ENCODE measurements around the gene IL1RAPL2.
"Not testable (repeated sequence)": the region's sequence is repeated elsewhere in the genome, so short reads cannot be mapped to it uniquely, and the experiment has no call there.

Gene IL1RAPL2

DNA sequence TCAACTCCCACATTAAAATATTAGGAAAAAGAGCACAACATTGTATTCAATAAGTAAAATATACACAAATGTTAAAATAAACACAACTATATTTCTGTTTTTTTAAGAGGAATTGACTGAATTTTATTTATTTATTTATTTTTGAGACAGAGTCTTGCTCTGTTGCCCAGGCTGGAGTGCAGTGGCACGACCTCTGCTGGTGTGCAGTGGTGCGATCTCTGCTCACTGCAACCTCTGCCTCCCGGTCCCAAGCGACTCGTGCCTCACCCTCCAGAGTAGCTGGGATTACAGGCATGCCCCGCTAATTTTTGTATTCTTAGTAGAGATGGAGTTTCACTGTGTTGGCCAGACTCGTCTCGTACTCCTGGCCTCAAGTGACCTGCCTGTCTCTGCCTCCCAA lies 623.1 kb downstream of the IL1RAPL2 start:
- no peak for DNase-seq

DNA sequence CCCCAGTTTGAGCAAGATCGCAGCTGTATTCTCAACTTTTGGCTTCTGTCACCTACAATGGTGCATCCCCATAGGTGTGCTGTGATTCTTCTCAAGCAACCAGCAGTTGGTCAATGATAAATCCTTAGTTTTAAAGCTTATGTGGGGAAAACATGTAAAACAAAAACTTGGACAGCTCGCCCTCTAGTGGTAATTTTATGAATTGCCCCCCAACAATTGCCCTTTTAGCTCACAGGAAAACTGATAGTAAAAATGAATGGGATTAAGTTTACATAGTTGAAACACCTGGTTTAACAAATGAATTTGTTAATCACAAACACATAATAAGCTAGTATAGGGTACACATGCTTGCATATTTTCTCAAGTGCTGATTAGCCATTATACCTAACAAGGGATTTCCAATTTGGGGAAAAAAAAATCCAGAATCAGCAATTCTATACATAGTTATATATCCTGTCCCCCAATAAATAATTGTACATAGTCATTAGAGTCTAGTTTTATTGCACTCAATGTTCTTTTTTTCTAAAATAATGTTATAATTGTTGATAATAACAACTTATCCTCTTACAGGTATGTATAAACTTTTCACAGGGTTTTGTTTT lies 624.4 kb downstream of the IL1RAPL2 start:
- DNase-seq, result peak; percentile 2

DNA sequence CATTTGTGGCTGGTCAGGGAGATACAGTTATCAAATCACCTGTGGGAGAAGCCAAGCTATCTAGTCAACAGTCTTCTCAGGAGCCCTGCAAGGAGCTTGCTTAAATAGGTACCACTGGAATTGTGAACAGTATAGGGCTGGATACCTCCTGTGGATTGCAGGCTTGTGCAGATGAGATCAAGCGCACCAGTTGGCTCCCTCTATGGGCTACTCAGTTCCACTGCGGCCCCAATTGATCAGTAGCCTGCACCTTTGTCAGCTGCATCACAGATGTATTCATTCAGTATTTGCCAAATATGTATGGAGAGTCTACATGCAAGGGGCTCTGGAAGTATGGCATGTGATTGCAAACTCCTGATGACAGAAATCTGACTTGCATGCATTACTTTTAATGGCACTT lies 625.9 kb downstream of the IL1RAPL2 start:
- DNase-seq, result no peak

DNA sequence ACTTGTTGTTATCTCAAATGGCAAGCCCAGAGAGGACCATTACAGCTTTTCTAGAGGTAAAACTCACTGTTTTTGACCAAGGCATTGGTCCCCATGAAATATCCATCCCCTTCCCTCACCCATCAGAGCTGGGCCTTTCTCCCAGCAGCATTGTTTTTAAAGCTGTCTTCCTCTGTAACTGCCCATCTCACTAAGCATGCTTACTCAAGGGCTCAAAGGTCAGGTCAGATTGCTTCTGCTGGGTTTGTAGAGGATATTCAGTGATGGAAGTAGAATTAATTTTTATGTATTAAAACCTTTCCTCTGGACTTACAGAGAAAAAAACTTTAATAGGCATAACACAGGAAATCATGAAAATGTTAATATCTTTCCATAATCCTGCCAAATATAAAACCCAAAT lies 643.4 kb downstream of the IL1RAPL2 start:
- DNase-seq, result no peak

DNA sequence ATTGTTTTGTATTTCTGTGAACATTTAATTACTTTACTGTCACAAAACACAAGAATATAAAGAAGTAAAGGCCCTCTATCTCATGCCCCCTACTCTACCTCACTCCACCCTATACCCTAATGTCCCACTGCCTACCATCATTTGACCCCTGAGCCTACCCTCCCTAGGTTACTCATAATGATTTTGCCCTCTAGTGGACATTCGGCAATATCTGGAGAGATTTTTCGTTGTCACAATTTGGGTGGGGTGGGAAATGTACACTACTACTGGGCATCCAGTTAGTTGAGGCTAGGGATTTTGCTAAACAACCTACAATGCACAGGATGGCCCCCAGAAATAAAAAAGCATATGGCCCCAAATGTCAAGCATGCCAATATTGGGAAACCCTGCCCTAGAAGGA lies 644.3 kb downstream of the IL1RAPL2 start:
- DNase-seq, result no peak

DNA sequence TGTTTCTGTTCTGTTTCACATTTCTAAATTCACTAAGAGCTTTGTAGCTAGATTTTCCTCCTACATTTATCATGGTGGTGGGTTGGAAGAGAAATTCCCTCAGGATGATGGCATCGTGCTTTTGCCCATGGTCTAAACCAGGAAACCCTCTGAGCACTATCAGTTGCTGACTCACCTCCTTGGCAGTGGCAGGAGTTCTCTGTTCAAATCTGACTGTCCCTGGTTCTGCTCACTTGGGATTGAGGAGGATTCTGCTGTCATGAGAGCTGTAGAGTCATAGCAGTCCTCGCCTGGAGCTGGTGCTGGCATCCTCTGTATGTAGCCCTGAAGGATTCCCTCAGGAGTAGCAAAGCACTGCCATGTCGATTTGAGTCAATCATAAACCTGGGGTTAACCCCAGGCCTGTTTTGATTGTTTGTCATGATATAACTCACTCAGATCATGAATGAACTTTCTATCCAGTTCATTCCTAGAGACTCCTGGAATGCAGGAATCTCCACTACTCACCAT lies 645.1 kb downstream of the IL1RAPL2 start:
- no peak for DNase-seq

DNA sequence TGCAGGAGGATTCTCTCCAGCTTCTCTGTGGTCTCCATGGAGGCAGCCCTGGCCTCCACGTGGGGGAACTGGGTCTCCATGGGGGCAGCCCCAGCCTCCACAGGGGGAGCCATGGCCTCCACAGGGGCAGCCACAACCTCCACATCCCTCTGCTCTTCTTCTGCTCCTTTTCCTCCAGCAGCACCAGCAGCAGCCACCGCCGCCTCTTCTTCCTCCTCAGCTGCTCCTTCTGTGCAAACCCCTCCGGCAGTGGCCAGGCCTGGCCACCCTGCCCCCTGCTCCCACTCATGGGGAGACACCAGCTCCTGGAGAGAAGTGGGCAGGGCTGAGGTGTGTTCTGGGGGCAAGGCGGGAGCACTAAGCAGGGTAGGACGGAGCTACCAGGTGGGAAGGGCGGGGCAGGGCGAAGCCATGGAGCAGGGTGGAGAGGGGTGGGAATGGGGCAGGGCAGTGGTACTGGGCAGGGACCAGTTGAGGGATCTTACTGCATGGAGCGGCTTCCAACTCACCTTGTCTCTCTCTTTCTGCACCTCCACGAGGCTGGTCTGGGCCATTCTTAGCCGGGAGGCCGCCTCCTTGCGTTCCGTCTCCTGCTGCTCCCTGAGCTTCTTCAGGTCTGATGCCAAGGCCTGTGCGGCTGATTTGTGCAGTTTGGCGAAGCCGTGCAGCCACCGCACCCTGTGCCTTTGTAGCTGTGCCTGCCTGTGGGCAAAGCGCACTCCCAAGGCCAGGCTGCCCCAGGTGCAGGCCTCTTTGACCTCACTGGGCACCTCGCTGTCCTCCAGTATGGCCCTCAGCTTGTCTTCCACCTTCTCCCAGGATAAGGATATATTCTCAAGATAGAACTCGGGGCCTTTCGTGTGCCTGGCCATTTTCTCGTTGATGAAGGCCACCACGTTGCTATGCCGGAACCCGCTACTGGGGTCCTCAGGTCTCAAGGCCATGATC lies 653.7 kb downstream of the IL1RAPL2 start:
- no peak for DNase-seq

DNA sequence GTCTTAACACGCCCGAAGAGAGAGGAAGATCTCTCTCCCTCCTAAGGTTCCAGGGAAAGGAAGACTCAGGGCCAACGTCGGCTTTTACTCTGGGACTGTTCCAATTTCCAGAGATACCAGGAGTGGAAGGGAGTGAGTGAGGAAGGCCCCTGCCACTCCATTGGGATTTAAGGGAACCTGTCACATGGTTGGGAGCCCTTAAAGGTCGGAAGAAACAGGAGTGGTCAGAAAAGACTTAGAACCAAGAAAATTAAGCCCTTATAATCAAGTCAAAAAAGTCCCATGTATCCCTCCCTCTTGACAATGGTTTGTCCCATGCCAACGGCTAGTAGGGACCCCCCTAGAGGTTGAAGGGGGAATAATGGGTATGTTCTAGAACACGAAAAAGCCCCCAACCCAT lies 654.6 kb downstream of the IL1RAPL2 start, which contains the start of gene TEX13A:
Gene TEX13A (minus strand): TSS at position 59 of the 400 bp plus-strand sequence. CDS start 297 bp downstream, outside the sequence.
- DNase-seq, result no peak

DNA sequence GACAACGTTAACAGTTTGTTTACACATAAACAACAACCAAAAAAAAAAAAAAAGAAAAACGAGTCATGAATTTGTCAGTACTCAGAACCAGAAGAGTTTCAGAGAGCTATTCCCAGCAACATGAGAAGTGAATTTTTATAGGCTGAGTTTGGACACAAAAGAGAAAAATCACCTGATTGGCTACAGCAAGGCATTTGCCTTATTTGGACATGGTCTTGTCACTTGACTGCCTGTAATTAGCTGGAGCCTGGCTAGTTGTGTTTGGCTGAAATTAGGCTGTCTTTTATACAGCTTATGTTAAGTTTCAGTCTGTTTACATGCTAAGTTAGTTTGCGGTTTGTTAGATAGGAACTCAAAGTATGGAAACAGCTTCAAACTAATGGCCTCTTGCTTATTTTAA lies 655.4 kb downstream of the IL1RAPL2 start:
- DNase-seq, result no peak

DNA sequence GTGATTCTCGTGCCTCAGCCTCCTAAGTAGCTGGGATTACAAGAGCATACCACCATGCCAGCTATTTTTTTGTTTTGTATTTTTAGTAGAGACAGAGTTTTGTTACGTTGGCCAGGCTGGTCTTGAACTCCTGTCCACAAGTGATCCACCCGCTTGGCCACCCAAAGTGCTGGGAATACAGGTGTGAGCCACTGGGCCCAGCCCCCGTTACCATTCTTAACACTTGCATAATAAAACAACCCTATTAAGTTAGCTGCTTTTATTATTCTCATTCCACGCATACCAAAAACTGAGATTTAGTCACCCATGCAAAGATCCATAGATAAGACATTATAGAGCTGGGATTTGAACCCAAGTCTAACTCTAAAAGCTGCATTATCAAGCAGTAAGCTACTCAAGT lies 660.5 kb downstream of the IL1RAPL2 start:
- no peak for DNase-seq

DNA sequence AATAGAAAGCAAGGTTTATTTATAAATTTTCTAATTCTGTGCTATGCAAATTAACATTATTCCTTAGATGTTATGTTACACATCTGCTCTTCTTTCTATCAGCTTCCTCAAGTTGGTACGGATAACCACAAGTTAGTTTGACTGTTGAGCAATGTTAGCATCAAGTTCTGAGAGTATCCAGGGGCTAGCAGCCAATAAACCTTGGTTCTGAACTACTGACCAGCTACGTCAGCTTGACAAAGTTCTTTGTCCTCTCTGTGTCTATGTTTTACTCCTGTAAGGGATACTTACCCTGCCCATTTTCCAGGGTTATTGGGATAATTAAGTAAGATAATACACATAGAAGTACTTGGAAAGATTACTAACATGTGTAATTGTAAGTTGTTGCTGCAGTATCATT lies 662.6 kb downstream of the IL1RAPL2 start:
- no peak for DNase-seq

DNA sequence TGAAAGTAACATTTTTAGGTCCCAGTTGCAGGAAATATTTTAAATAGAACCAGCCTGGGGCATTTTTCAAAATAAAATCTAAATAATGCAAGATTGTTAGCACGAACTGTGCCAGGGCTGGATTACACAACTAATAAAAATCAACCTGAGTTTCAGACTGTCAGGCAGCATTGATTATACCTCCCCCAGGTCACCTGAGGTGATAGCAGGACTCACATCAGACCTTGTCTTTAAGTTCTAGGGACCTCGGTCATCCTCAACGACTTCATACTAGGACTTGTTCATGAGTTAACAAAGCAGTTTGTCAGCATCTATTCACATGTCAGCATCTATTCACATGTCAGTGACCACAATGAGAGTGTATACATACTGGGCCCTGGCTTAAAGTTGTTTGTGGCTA lies 663.1 kb downstream of the IL1RAPL2 start:
- DNase-seq, result no peak

DNA sequence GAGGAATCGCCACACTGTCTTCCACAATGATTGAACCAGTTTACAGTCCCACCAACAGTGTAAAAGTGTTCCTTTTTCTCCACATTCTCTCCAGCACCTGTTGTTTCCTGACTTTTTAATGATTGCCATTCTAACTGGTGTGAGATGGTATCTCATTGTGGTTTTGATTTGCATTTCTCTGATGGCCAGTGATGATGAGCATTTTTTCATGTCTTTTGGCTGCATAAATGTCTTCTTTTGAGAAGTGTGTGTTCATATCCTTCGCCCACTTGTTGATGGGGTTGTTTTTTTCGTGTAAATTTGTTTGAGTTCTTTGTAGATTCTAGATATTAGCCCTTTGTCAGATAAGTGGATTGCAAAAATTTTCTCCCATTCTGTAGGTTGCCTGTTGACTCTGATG lies 671.4 kb downstream of the IL1RAPL2 start:
- DNase-seq, result not testable (repeated sequence)

DNA sequence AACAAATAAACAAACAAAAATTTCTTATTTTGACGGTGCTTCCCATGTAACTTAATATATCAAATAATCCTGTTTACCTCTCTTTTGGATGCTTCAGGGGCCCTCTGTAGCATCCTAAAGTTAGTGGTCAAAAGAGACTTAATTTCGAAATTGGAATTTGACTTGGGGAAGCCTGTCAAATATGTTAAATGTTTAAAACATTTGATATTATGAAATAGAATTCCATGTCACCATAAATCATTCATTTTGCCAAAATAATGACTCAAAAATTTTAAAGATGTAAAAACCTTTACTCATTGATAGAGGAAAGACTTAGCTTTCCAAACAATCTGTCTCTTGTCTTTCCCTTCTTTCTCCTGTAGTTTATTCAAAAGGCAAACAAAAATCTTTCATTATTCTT lies 675.1 kb downstream of the IL1RAPL2 start:
- no peak for DNase-seq

DNA sequence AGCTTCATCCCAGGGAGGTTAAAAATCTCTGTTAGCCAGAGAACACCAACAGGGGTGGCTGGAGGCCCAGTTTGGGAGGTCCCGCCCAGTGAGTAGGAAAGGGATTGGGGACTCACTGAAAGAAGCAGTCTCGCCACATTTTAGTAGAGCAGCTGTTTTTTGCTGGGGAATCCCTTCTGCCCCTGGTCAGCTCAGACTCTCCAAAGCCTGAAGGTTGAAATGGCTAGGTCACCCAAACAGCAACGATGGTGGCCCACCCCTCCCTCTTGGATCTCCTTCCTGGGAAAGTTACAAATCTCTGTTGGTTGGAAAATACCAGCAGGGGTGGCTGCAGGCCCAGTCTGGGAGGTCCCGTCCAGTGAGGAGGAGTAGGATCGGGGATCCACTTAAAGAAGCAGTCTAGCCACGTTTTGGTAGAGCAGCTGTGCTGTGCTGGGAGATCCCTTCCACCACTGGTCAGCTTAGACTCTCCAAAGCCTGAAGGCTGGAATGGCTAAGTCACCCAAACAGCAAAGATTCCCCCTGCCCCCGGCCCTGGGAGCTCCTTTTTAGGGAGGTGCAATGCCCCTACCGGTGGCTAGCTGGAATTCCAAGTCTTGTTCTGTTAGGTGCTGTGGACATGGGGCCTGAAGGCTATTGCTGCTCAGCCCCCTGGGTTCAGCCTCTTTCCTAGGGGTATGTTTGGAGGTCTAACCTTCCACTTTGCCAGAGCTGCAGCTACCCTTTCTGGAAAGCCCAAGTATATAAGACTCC lies 694.5 kb downstream of the IL1RAPL2 start:
- DNase-seq, result no peak

DNA sequence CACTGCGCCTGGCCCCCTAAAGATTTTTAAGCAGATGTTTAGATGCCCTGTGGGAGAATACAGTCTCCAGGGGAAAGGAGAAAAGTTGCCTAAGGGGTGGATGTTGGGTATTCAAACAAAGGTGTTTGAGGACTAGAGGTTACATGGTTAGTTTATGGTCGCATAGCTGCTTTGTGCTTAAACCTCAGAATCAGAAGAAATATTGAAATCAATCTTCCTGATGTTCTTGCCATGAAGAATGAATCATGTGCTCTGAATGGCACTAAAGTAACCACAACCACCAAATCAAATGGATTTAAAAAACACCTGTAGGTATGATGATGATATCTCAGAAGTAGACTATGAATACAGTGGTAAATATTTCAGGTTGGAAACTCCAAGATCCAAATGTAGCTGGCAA lies 697.2 kb downstream of the IL1RAPL2 start:
- no peak for DNase-seq

DNA sequence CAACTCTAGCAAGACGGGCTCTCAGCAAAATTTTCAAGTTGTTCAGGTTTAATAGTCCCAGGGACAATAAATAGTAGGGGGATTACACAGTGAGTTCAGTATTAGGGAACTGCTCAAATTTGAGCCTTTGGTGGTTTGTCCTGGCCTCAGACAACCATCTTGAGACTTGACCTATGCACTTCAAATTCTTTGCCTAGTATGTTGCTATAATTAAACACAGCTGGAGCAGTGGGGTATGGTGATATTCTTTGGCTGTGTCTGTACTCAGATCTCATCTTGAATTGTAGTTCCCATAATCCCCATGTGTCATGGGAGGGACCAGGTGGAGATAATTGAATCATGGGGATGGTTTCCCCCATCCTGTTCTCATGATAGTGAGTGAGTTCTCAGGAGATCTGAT lies 697.8 kb downstream of the IL1RAPL2 start:
- no peak for DNase-seq

DNA sequence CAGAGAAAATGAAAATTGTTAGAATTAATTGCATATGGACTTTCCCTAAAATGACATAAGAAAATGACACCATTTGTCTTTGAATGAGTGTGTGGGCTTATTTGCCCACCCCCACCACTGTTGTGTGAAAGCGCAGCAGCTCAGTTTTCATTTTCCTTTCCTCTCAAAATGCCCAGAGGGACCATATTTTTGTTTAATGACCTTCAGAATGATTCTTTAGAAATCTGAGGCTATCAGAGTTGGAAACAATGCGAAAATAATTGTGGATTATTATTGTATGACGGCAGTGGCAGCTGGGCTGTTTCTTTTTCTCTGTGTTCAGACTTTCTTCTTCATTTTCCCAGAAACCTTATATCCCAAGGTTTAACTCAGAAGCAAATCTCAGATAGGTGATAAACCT lies 699.1 kb downstream of the IL1RAPL2 start:
- DNase-seq, result no peak

DNA sequence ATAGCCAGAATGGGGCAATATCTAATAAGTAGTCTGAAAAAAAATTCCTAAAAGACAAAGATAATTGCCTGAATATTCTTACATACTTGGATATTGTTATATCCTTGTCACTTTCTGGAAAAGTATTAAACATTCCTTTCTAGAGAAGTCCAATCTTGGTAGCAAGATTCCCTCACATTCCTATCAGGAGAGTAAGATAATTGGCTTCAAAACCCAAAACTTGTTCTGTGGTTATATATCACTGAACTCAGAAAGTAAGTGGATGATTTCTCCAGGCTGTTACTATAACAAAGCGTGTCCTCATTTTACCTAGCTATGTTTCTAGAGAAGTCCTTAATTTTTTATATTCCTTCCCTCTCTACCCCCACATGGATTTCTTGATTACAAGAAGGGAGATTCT lies 700.5 kb downstream of the IL1RAPL2 start:
- DNase-seq, result no peak

DNA sequence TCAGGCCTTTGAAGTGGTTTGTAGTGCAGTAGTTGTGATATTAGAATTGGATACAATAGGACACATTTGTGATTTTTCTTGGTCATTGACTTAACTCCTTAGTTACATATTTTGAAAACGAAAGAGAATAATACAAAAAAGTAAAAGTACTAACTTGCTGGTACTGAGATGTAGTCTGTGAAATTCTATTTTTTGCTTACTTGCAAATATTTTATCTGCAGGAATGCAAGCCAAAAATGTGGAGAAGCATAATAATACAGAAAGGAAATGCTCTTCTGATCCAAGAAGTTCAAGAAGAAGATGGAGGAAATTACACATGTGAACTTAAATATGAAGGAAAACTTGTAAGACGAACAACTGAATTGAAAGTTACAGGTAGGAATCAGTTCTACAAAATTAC lies 701.2 kb downstream of the IL1RAPL2 start:
- DNase-seq, result no peak

DNA sequence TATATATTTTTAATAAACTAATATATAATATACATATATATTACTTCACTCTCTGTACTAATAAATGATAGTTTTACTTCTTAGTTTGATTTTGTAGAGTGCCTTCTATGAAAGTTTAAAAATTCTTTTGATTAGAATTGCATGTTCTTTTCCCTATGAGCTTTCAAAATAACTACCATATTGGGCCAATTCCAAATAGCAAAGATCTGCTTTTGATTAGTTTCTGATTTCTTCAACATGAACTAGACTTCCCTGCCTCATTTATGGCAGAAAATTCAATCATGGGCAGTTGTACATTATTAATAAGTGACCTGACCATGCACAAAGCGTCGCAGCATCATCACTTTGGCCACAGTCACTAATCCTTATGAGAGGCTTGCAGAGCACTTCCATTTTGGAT lies 703.4 kb downstream of the IL1RAPL2 start:
- no peak for DNase-seq

DNA sequence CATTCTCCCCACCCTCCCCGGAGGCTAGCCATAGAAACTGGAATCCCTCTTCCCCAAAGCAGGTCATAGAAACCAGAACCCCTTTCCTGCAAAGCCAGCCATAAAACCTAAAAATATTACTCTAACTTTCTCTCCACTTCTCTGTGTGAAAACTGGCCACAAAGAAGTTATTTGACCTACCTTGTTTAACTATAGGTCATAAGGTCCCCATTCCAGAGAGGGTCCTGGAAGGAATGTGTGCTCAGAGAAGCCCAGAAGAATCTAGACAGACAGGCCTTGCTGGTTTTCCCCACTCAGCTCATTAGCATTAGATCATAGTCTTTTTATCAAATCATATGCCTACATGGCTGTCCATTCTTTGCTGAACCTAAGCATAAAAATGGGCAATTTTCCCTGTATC lies 707.3 kb downstream of the IL1RAPL2 start:
- DNase-seq, result no peak

DNA sequence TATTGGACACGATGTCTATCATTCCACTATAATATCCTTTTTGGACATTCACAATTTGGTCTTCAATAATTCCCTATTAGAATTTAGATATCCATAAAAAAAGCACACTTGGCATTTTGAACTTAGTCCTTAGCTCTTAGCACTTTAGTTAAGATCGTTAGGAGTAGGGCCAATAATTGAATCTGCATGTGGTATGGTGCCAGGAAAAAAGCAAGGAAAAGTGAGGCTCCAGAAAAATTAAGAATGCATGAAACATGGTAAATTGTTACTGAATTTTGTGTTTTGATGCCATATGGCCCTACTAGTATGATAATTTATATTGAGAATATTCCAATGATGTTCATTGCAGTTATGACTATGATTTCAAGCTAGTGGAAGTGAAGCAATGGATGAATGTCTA lies 708.1 kb downstream of the IL1RAPL2 start:
- no peak for DNase-seq
